AG04449 (cell line): Measurements from ENCODE around the gene ARPC2.
A peak's percentile ranks its signal among the peaks of the same experiment; 100 is the strongest.
"Not testable (repeated sequence)": the region's sequence is repeated elsewhere in the genome, so short reads cannot be mapped to it uniquely, and the experiment has no call there.

Source experiments
- CTCF ChIA-PET: fragments of 350-600 bp; formaldehyde crosslinking; extraction: SDS; loops from one replicate; lab custom pipeline; 2021; ENCODE audit warnings: antibody characterized with exemption; lab: Yijun Ruan, JAX
- POLR2A ChIA-PET: fragments of 400-600, 350-600 bp; formaldehyde crosslinking; extraction: SDS; loops from one replicate; lab custom pipeline; 2020; ENCODE audit warnings: antibody characterized with exemption, inconsistent platforms; lab: Yijun Ruan, JAX
- DNase-seq: peaks from one replicate; pipeline ENCODE4 v3.0.0-alpha.2; 2010; ENCODE audit warnings: low read depth, low spot score
- H3K4me3 ChIP-seq: 2 replicates; pipeline ENCODE4 v1.5.1; 2011; ENCODE audit warnings: low read depth, mild to moderate bottlenecking, control low read depth, low read length
- TF ChIP-seq, protein P1 (sequence below): IDR thresholded peaks from one replicate; pipeline ENCODE4 v1.5.1; 2011; ENCODE audit warnings: mild to moderate bottlenecking, moderate library complexity, low read length, control low read depth, inconsistent platforms; ENCODE audit not compliant: insufficient read depth; ENCODE audit errors: missing control alignments

Gene ARPC2

DNA sequence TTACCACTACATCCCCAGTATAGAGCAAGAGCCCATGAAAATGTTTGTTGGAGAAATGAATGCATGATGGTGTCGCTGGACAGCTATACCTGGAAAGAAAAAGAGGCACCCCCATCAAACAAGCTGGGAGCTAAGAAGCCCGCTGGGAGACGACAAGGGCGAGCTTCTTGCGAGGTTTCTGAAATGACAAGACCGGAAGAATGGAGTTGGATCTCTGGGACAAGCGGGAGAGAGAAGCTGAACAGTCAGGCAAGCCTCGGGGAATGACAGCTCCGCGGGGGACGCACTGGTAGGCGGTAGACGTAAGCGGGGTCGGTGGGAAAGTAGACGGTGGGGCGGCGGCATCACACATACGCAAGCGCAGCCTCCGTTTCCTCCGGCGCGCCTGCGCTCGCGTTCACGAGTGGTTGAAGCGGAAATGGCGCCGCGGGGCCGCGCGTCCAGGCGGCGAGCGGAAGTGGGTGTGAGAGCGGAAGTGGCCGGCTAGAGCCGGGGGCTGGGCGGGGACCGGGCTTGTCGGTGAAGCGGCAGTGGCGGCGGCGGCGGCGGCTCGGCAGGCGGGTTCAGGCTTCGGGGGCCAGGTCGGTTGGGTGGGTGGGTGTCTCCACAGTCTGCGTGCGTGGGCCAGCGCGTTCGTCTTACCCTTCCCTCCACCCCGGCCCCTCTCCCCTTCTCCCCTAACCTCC lies at the start of gene ARPC2:
Gene ARPC2 (plus strand): TSS at position 516 of the 686 bp plus-strand sequence. CDS start 282 bp downstream, outside the sequence.
- CTCF ChIA-PET, result interaction anchor here (1.9 to 2.0 kb wide), 2 partner anchors 41 to 54 kb away, joined by 6 to 7 read pairs; partner anchors contain the start of gene PNKD
- TF ChIP-seq, protein P1, sequence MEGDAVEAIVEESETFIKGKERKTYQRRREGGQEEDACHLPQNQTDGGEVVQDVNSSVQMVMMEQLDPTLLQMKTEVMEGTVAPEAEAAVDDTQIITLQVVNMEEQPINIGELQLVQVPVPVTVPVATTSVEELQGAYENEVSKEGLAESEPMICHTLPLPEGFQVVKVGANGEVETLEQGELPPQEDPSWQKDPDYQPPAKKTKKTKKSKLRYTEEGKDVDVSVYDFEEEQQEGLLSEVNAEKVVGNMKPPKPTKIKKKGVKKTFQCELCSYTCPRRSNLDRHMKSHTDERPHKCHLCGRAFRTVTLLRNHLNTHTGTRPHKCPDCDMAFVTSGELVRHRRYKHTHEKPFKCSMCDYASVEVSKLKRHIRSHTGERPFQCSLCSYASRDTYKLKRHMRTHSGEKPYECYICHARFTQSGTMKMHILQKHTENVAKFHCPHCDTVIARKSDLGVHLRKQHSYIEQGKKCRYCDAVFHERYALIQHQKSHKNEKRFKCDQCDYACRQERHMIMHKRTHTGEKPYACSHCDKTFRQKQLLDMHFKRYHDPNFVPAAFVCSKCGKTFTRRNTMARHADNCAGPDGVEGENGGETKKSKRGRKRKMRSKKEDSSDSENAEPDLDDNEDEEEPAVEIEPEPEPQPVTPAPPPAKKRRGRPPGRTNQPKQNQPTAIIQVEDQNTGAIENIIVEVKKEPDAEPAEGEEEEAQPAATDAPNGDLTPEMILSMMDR, result no peak
- DNase-seq, result peak; percentile 70
- H3K4me3 ChIP-seq, result peak within 1 kb of the TSS; percentile 93
- POLR2A ChIA-PET, result interaction anchor here (0.6 to 1.3 kb wide), 4 partner anchors 12 to 764 kb away, joined by 3 to 4 read pairs (median 3); no protein-coding TSS in a partner anchor

DNA sequence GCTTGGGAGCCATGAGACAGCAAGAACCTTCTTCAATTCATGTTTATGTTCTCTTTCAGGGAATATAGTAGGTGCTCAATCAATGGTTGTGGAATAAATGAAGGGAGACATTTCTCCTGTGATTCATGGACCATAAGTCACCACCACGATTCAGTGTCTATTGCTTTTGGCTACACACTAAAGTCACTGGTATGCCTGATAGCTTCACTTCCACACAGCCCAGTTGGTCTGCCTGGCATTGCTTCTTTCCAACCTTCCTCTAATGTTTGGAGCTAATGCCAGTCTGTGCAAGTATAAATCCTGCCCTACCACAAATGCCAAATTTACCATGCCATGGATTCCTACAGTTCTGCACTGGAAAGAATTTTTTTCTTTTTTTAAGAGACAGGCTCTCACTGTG lies 49.0 kb upstream of the ARPC2 start:
- ChIA-PET CTCF (interaction anchor here (0.8 to 2.2 kb wide), 13 partner anchors 8 to 174 kb away, joined by 3 to 7 read pairs (median 4); no protein-coding TSS in a partner anchor), POLR2A (no interaction called here)
- H3K4me3 ChIP-seq, result no peak overlapping the region
- TF ChIP-seq, protein P1, result no peak
- DNase-seq, result no peak

DNA sequence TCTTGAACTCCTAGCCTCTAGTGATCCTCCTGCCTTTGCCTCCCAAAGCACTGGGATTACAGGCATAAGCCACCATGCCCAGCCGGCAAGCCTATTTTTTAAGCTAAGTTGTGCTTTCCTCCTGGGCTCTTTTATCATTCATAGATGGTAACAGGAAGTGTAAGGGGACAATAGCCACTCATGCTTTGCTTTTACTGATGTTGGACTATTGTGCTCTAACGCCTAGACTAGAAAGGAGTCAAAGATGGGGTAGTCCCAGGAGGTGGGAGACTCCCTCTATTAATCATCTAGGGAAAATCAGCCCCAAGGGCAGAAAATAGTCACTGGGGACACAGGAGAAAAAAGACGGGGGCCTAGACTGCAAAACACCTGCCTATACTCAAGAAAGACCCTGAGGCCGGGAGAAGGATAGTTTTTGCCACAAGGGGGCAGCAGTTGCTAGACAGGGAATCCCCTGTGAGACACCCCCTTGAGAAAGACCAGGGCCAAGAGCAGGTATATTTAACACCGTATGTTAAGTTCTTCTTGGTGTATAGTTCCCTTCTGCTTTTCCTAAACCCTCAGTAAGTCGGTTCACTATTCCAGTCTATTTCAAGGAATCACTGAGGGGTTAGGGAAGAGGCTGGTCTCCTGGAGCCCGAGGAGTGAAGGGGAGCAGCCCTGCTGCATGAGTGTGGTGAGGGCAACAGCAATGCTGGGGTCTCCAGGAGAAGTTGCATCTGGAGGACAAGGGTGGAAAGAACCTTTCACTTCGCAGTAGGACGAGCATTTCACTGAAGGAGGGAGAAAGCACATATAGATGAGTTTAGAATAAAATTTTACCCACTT lies 48.1 kb upstream of the ARPC2 start:
- POLR2A ChIA-PET, result no interaction called here
- TF ChIP-seq, protein P1, result peak; percentile 54
- CTCF ChIA-PET, result interaction anchor here (0.7 to 2.2 kb wide), 12 partner anchors 9 to 104 kb away, joined by 3 to 7 read pairs (median 4); no protein-coding TSS in a partner anchor
- H3K4me3 ChIP-seq, result no peak overlapping the region
- DNase-seq, result no peak

DNA sequence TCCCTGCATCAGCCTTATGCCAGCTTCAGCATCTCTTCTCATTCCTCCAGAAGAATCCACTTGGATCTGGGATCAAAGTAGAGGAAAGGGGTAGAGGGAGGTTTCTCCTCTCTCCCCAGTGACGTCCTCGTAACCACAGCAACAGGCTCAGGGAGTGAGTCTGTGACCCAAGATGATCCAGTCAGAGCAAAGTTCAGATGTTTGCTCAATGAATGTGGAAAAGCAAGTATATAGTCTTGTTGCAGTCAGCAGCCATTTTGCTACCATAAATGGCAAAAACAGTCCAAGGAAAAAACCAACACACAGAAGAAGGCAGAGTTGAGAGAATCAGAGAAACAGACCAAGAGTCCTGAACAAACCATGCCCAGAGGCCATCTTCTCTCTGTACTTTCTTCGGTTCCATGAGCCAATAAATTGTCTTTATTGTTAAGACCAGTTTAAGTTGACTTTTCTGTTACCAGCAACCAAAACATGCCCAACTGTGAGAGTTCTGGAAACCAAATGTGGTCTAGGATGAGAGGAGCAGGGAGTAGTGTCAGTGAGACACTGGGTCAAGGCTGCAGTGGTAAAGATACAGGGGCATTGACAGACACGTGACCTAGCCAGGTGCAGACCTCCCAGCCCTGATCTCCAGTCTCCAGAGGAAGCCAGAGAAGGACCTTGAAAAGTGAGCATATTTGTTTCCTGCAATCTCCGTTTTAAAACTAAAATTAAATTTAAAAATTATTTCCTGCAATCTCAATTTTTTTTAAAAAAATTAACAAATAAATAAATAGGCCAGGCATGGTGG lies 47.0 kb upstream of the ARPC2 start:
- ChIA-PET POLR2A (no interaction called here), CTCF (interaction anchor here (0.7 to 1.0 kb wide), 3 partner anchors 13 to 88 kb away, joined by 3 to 4 read pairs (median 4); no protein-coding TSS in a partner anchor)
- H3K4me3 ChIP-seq, result no peak overlapping the region
- TF ChIP-seq, protein P1, result no peak
- no peak for DNase-seq

DNA sequence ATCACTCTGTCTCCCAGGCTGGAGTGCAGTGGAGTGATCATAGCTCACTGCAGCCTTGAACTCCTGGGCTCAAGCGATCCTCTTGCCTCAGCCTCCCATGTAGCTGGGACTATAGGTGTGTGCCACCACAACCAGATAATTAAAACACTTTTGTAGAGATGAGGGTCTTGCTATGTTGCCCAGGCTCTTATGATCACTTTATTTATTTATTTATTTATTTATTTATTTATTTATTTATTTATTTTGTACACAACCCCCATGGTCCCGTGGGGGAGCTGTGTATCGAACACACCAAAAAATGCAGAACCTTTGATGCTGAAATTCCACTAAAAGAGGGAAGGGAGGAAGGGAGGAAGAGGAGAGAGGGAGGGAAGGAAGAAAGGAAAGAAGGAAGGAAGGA lies 45.2 kb upstream of the ARPC2 start:
- H3K4me3 ChIP-seq, DNase-seq: not testable (repeated sequence)
- ChIA-PET CTCF (interaction anchor here (0.7 to 1.8 kb wide), 7 partner anchors 9 to 951 kb away, joined by 3 to 5 read pairs (median 4); no protein-coding TSS in a partner anchor), POLR2A (interaction anchor here (0.7 kb wide), 1 partner anchor 87 kb away, joined by 3 read pairs; no protein-coding TSS in a partner anchor)

DNA sequence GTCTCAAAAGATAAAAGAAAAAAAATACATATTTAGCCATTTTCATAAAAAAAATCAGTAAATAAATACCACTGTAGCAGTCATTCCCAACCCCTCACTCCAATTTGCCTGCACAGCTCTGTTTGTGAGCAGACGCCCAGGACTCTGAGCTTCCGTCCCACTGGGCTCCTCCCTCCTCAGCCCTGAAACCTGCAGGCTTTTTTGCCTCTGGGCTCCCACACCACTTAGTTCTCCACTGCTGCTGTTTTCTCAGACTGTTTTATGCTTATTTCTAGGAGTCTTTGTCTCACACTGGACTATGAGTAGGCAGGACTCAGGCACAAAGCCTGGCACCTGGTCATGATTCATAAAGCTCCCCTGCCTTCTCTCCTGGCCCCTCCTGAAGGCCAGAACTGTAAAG lies 44.1 kb upstream of the ARPC2 start:
- DNase-seq, result no peak
- TF ChIP-seq, protein P1, result no peak
- ChIA-PET CTCF (interaction anchor here (1.6 to 1.8 kb wide), 2 partner anchors 8 to 14 kb away, joined by 4 to 5 read pairs; no protein-coding TSS in a partner anchor), POLR2A (no interaction called here)
- H3K4me3 ChIP-seq, result no peak overlapping the region
